Measurements from ENCODE around the gene ADI1.

Gene ADI1

GRCh38 chr2:3519255-3520205, at the start of gene ADI1:
TSS of gene ADI1 (minus strand) at chr2:3519531. CDS start at chr2:3519487, 44 bp downstream.
- peak; percentile 73 to 79 for DNase-seq (ENCODE audit: low read depth in 2 of 2)

- no peak for DNase-seq (ENCODE audit: low read depth in 2 of 2)
Observed at GRCh38 chr2:3566806-3567205, 47.5 kb upstream of the ADI1 start.

GRCh38 chr2:3565117-3565516, 45.8 kb upstream of the ADI1 start:
- no peak for DNase-seq (ENCODE audit: low read depth in 2 of 2)

- no peak for DNase-seq (ENCODE audit: low read depth in 2 of 2)
Observed at GRCh38 chr2:3563521-3563976, 44.2 kb upstream of the ADI1 start.

- DNase-seq (ENCODE audit: low read depth in 2 of 2), result peak; percentile 97 to 98
Observed at GRCh38 chr2:3558205-3559014, 39.1 kb upstream of the ADI1 start, which contains the start of gene RNASEH1. TSS of gene RNASEH1 (minus strand) at chr2:3558333. CDS start at chr2:3558260, 73 bp downstream.

GRCh38 chr2:3557639-3558204, 38.4 kb upstream of the ADI1 start:
- no peak for DNase-seq (ENCODE audit: low read depth in 2 of 2)

- no peak for DNase-seq (ENCODE audit: low read depth in 2 of 2)
Observed at GRCh38 chr2:3553946-3554345, 34.6 kb upstream of the ADI1 start.

- DNase-seq (ENCODE audit: low read depth in 2 of 2), result no peak
Observed at GRCh38 chr2:3547915-3548314, 28.6 kb upstream of the ADI1 start.

- DNase-seq (ENCODE audit: low read depth in 2 of 2), result no peak
Observed at GRCh38 chr2:3545788-3546478, 26.6 kb upstream of the ADI1 start.

GRCh38 chr2:3543023-3543683, 23.8 kb upstream of the ADI1 start:
- DNase-seq (ENCODE audit: low read depth in 2 of 2), result no peak

GRCh38 chr2:3542107-3542506, 22.8 kb upstream of the ADI1 start:
- DNase-seq (ENCODE audit: low read depth in 2 of 2), result no peak

- no peak for DNase-seq (ENCODE audit: low read depth in 2 of 2)
Observed at GRCh38 chr2:3539836-3540235, 20.5 kb upstream of the ADI1 start.

GRCh38 chr2:3536682-3537632, 17.6 kb upstream of the ADI1 start:
- DNase-seq (ENCODE audit: low read depth in 2 of 2), result no peak

GRCh38 chr2:3535794-3536681, 16.7 kb upstream of the ADI1 start:
- no peak for DNase-seq (ENCODE audit: low read depth in 2 of 2)

- DNase-seq (ENCODE audit: low read depth in 2 of 2), result no peak
Observed at GRCh38 chr2:3535467-3535793, 16.1 kb upstream of the ADI1 start.

GRCh38 chr2:3534251-3534814, 15.0 kb upstream of the ADI1 start:
- DNase-seq (ENCODE audit: low read depth in 2 of 2), result no peak

- DNase-seq (ENCODE audit: low read depth in 2 of 2), result no peak
Observed at GRCh38 chr2:3533836-3534235, 14.5 kb upstream of the ADI1 start.

- no peak for DNase-seq (ENCODE audit: low read depth in 2 of 2)
Observed at GRCh38 chr2:3532941-3533340, 13.6 kb upstream of the ADI1 start.

All from stimulated activated CD4-positive, alpha-beta T cell treated with anti-CD3 and anti-CD28 coated beads, Interleukin-15, amount 100 ng/mL, for 48 hours (primary cell).